Measurements from ENCODE around the gene AP3B1.

GRCh38 chr5:78062645-78063044 is 231.9 kb downstream of the AP3B1 start:
- TF ChIP-seq CTCF (conservative IDR thresholded peaks at IDR 0.05; ENCODE audit: low read length) (no peak), EZH2phosphoT487 (IDR thresholded peaks at IDR 0.05; ENCODE audit: borderline replicate concordance, low read depth, low read length) (no peak)

Data from OCI-LY7 (cell line).